Activated T-helper 1 cell treated with anti-CD3 and anti-CD28 coated beads, Interleukin-12 subunit alpha, Interleukin-12 subunit beta, Interleukin-2, Interleukin-4 antibody, amounts not matched to agents 30 ng/mL and 10 ng/mL and 1 ng/mL, durations not matched to agents 14 hours and 24 hours and 36 hours (primary cell): ENCODE data around the gene RPL19. TPM values are rescaled to one million over a fixed set of nuclear protein-coding genes. Genes with fewer than 3 reads are reported as not detected.

Experiments used
- DNase-seq: peaks from one replicate; pipeline ENCODE4 v3.0.0; 2021; ENCODE audit warnings: low spot score
- H3K27ac Mint-ChIP-seq: one replicate; pipeline ENCODE4 v1.8.0; 2021; ENCODE audit warnings: mild to moderate bottlenecking, mixed read lengths
- H3K27me3 Mint-ChIP-seq: one replicate; pipeline ENCODE4 v1.8.0; 2022; ENCODE audit warnings: mild to moderate bottlenecking, moderate library complexity, mixed read lengths; ENCODE audit not compliant: insufficient read depth
- H3K36me3 Mint-ChIP-seq: one replicate; pipeline ENCODE4 v1.8.0; 2021; ENCODE audit warnings: low read depth, mixed read lengths
- H3K4me1 Mint-ChIP-seq: one replicate; pipeline ENCODE4 v1.8.0; 2021; ENCODE audit warnings: low read depth, mixed read lengths
- H3K4me3 Mint-ChIP-seq: one replicate; pipeline ENCODE4 v1.8.0; 2021; ENCODE audit warnings: mild to moderate bottlenecking, moderate library complexity, mixed read lengths
- H3K9me3 Mint-ChIP-seq: one replicate; pipeline ENCODE4 v1.8.0; 2021; ENCODE audit warnings: mixed read lengths
- intact Hi-C: fragments of 100-400 bp; cut with micrococcal nuclease; formaldehyde crosslinking; loops from one replicate; pipeline ENCODE4 v1.15.1; 2024
- total RNA-seq: library from RNA; stranded (reverse); gene quantifications from 2 replicates; pipeline ENCODE4 v1.2.3, GENCODE V29; 2022

The RPL19 gene
- total RNA-seq, 1 donor from 2014 or later, result 2,114 TPM

DNA sequence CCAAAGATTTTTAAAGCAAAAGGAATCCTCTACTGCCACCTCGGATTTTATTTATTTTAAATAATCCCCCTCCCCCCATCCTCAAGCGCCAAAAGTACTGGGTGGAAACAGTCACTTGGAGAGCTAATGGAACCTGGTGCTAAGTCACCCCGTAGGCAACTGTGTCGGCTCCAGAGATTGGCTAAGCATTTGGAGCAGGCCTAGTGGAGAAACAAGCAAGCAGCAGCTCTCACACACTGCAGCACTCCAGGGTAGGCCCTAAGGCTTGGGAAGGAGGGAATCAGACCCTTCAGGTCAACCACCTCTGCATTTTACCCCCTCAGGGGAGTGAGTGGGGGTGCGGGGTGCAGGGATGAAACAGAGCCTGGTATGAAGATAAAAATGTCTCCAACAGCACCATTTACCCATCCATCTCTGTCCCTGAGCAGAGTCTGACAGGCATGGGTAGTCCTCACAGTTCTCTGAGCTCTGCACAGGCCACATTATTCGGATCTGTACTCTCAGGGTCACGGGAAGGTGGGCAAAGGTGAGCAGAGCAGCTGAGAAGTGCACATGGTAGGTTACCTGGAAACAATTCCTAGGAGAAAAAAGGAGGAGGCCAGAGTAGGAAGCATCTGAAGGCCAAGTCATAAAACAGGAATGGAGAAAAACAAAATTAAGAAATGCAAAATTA lies 52.8 kb downstream of the RPL19 start:
- intact Hi-C loops, result no loop called here
- H3K9me3 Mint-ChIP-seq, result no peaks in the 10 kb centered on the region

More for the DNA sequence above, 52.8 kb downstream of the RPL19 start:
- Mint-ChIP-seq H3K27ac (no peak overlapping the region), H3K4me3 (no peak overlapping the region), H3K4me1 (no peaks in the 10 kb centered on the region), H3K27me3 (no peaks in the 10 kb centered on the region), H3K36me3 (peaks cover 12% of the 10 kb centered on the region)
- no peak for DNase-seq

Other genes starting within 250 kb of the RPL19 start
- gene FBXO47, start 232.9 kb upstream of the RPL19 start, total RNA-seq, result 0.08 TPM in 1 of 2 replicates, not detected in the other
- 0.60 TPM in 1 of 2 replicates, not detected in the other for gene PLXDC1, start 48.6 kb upstream of the RPL19 start, total RNA-seq
- not detected in 2 replicates for gene ARL5C, start 34.1 kb upstream of the RPL19 start, total RNA-seq
- 21.8 and 22.3 TPM in 2 replicates for gene CACNB1, start 2.6 kb upstream of the RPL19 start, total RNA-seq
- 0.08 TPM in 1 of 2 replicates, not detected in the other for gene STAC2, start 25.7 kb downstream of the RPL19 start, total RNA-seq
- gene FBXL20, start 201.3 kb downstream of the RPL19 start, total RNA-seq, result 20.1 and 25.6 TPM in 2 replicates